ENCODE measurements around the gene CPNE5.
A peak's percentile ranks its signal among the peaks of the same experiment; 100 is the strongest.

The CPNE5 gene

GRCh38 chr6:36838896-36839748, at the start of gene CPNE5:
Gene CPNE5 (minus strand): TSS chr6:36839444. CDS start chr6:36839377, 67 bp downstream.
- no peak for DNase-seq (ENCODE audit: low spot score)

- DNase-seq (ENCODE audit: low spot score): no peak
Measured at GRCh38 chr6:36888115-36888643, 48.9 kb upstream of the CPNE5 start.

GRCh38 chr6:36886950-36887618, 47.8 kb upstream of the CPNE5 start:
- no peak for DNase-seq (ENCODE audit: low spot score)

DNA sequence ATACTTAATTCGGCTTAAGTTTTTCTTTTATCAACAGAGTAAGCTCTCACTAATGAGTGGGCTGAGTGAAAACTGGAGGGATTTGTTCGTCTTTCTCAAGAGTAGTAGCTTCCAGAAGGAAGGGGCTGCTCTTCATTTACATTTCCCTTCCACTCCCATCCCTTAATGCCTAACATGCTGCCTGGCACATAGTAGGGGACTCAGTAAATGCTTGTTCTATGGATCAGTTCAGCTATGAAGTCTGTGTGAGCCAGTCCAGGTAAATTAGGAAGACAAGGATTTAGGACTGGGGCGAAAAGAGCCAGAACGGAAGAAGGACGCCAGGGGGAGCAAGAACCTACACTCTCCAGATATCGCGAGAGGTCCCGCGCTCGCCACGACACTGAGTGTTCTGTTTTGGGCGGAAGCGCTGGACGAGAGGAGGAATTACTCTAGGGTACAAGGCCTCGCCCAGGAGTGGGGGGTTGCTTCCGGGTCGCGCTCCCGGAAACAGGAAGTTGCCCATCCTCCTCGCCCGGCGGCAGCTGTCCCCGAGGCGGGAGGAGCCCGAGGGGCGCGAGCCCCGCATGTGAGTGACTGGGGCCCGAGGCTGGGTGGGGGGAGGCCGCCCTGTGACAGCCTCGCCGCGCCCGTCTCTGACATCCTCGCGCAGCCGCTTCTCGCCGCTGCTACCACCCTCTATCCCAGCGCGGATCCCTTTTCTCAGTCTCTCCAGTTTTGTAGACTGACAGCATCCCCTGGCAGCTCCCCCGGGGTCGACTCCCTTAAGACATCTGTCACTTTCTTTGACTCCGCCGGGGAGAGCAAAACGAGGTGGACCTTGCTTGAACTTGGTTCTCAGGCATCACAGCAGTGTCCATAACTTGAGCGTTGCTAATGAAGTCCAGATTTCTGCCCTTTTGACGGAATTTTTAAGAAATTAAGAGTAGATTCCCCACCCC, 46.5 kb upstream of the CPNE5 start, which contains the start of gene C6orf89:
TSS of gene C6orf89 (plus strand) at position 492 of the 941 bp plus-strand sequence. CDS start 13,493 bp downstream, outside the sequence.
- DNase-seq (ENCODE audit: low spot score): peak; percentile 93

DNA sequence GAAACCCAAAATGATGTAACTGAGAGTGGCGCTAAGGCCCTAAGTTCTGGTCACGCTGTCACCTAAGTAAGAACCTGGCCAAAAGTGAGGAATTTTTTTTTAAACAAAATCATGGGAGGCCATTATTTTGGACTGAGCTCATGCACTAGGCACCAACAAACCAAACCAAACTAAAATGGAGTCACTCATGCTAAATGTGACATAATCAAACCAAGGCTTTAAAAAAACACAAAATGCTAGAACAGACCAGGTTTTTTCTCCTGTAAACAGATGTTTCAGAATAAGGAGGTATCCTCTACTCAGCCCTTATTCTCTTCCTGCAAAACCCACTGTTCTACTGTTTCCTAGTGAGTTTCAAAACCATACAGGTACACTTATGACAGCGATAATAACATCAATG, 45.4 kb upstream of the CPNE5 start:
- no peak for DNase-seq (ENCODE audit: low spot score)

GRCh38 chr6:36875250-36875633, 36.0 kb upstream of the CPNE5 start:
- DNase-seq (ENCODE audit: low spot score): no peak

DNA sequence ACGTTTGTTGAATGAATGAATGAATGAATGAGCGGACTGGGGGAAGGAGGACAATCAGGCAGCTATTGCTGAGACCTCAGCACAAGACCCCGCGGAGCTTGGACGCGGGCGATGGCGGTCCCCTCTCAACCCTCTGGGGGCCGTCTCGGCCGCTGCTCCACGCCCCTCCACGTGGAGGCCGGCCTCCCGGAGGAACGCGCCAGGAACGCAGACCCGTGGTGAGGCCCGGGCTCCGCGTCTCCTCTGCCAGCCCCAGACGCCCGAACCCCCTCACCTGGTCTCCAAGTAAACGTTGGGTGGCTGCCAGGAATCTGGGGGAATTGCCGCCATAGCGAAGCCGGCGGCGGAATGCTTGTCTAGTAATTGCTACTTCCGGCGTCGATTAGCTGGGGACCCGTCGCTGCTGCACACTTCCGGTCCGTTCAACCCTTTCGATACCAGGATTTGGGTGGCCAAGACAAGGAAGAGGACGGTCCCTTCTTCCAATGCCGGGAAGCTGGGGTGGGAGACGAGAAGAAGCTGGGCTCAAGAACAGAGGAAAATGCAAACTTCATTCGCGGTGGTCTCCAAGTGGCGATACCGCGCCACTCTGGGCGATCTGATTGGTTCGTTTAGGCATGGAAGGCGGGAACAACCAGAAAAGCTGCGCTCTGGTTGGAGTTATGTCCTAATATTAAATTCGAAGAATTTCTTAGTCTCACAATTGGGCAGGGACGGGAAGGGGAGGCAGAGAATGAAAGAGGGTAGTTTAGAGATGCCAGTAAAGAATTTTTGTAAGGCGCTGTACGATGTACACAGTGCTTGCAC, 35.4 kb upstream of the CPNE5 start, which contains the start of gene PPIL1:
TSS of gene PPIL1 (minus strand) at position 361 of the 807 bp plus-strand sequence. CDS start at position 330, 31 bp downstream.
- peak; percentile 94 for DNase-seq (ENCODE audit: low spot score)

DNA sequence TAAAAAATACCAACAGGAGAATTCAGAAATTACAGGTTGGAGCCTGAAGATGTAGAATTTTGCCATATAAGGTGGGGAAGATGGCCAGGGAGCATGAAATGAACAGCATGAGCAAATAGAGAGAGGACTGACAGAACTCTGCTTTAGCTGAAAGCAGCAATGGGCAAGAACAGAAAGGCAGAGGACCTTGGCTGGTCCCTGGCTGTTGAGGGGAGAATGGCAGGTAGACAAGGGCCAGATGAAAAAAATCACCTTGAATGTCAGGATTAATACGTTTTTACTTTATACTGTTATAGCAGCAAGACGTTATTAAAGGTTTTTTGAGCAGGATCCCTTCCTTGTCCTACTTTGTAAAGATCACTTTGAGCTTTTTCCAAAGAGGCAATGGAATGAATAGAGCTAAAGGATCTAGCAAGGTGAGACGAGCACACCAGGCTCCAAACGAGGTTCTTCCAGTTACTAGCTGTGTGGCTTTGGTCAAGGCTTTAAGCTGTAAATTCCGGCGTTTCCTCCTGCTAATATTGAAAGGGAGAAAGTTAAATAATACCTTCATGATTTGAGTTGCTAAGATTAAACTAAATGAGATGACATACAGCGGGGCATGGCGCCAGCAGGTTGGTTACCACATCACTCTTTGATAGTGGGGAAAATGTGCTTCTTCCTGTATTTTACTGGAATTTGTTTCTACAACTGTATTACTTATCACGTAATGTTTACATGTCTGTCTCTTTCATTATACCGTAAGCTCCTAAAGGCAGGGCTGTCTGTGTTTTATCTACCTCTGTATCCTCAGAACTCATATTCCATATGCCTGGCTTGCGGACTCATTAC, 34.6 kb upstream of the CPNE5 start:
- DNase-seq (ENCODE audit: low spot score): no peak

DNA sequence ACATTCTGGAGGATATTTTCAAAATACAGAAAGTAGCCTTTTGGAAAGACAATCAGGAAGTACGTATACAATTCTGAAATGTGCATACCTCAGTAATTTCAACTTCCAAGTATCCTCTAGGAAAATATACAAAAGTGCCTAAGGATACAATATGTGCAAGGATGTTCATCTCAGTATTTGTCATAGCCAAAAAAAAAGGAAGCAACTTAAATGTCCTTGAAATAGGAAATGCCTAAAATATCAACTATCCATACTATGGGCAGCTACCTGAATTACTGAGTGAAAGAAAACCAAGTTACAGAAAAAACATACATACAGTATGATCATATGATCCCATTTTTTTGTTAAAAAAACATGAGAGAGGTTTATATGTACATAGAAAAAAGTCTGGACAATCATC, 33.9 kb upstream of the CPNE5 start:
- DNase-seq (ENCODE audit: low spot score): no peak

DNA sequence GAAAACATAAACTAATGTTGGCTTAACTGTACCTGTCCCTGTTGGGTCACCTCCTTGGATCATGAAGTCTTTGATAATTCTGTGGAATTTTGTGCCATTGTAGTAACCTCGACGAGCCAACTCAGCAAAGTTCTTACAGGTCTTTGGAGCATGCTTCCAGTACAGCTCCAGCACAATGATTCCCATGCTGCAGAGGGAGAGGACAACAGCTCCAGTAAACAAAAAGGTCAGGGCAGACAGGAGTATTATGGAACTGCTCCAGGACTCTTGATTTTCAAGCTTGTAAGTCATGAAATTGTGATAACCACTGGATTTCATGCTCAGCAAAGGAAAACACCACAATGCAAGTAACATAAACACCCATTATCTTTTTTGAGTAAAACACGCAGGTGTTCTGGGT, 32.4 kb upstream of the CPNE5 start:
- DNase-seq (ENCODE audit: low spot score): no peak

DNA sequence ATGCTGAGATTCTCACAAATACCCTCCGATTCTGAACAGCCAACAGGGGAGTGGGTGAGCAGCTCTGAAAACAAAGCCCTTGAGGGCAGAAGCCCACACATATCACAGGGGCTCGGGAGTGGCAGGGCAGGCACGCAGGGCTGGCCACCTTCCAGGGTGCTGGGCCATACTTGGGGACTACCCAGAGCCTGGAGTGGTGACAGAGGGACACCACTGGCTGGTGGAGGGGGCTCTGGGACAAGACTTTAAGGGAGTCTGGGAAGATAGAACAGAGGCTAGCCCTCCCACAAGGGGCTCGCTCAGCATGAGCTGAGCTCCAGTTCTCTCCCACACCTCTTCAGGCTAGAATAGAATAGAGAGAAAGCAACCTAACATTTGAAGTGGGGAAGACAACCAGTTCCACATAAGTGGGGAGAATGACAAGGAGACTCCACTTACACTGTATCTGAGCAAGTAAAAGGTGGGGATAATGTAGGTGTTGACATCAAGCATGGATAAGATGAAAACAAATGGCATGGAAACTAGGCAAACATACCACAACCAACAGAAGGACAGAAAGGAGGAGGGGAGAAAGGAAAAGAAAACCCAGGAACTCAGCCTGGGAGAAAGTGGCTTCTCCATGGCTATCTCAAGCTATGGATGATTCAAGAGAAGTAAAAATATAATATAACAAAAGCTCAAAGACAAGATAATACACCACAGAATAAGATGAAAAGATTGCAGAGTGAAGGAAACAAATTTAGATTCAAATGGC, 28.4 kb upstream of the CPNE5 start:
- no peak for DNase-seq (ENCODE audit: low spot score)

- no peak for DNase-seq (ENCODE audit: low spot score)
Measured at GRCh38 chr6:36865835-36866234, 26.6 kb upstream of the CPNE5 start.

DNA sequence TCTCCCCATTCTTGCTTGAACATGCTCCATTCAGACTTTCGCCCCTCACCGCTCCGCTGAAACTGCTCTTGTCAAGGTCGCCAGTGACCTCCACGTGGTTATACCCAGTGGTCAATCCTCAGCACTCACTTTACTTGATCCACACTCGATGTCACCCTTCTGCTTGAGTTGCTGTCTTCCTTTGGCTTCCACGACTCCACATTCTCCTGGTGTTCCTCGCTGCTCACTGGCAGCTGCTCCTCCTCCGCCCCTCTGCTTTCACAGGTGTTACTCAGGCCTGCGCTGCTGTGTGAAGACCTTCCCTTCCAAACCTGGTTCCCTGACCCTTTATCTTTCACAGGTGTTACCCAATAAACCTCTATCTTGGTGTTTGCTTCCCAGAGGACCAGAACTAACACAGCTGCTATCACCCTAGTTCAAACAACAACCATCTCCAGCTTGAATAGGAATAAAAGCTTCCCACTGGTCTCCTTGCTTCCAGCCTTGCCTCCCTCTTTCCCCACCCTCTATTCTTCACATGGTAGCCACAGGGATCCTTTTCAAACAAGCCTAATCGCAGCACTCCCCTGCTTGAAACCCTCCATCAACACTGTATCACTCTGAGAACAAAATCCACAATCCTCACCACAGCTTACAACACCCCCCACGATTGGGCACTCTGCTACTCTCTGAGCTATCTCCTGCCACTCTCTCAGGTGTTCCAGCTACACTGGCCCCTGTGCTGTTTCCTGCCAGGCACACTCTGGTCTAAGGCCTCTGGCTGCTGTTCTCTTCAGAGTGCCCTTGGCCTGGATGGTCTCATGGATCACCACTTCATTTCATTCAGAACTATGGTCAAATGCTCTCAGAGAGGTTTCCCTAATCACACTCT, 24.7 kb upstream of the CPNE5 start:
- no peak for DNase-seq (ENCODE audit: low spot score)

DNA sequence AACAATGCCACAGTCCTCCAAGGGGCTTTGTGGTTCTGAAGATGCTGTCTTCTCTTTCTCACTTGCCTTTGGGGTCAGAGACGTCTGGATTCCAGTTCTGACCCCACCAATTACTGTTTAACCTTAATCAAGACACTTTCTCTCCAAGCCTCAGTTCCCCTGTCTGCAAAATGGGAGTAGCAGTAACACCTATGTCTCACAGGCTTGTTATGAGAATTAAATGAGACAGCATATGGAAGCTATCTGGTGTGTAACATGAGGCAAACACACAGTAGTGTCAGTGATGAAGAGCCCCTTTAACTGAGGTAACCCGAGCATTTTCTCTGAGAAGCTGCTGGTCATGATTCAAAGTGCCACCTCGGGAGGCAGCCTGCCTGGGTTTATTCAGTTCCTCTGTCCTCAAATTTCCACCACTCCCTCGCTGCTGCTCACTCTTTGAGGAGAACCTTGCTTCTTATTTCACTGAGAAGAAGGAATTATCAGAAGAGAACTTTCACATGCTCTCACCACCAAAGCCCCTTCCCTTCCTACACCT, 23.7 kb upstream of the CPNE5 start:
- DNase-seq (ENCODE audit: low spot score): no peak

- DNase-seq (ENCODE audit: low spot score): no peak
Measured at GRCh38 chr6:36862164-36862847, 23.1 kb upstream of the CPNE5 start.

- no peak for DNase-seq (ENCODE audit: low spot score)
Measured at GRCh38 chr6:36860126-36860525, 20.9 kb upstream of the CPNE5 start.

- DNase-seq (ENCODE audit: low spot score): peak; percentile 67
Measured at GRCh38 chr6:36858407-36858981, 19.2 kb upstream of the CPNE5 start.

Data from AG08396 (cell line).